IMR-90 (cell line): Measurements from ENCODE around the gene COL12A1. TPM values are rescaled to one million over a fixed set of nuclear protein-coding genes. Genes with fewer than 3 reads are reported as not detected.

Experiments used
- ATAC-seq: fragments of 200-7000 bp; cut with Tn5 transposase; 2 replicates; pipeline ENCODE4 v1.9.1; 2020; ENCODE audit warnings: low read depth, mild to moderate bottlenecking, moderate library complexity
- BruUV-seq: library from RNA; stranded (reverse); fragments of 400-500 nt; replicated peaks from 2 replicates; lab custom pipeline; 2021; lab: Mats Ljungman, UMichigan
- CTCF ChIA-PET: fragments of 300-600 bp; formaldehyde crosslinking; extraction: SDS; loops from one replicate; lab custom pipeline; 2021; ENCODE audit warnings: antibody characterized with exemption; lab: Yijun Ruan, JAX
- POLR2A ChIA-PET: fragments of 300-600 bp; sonication (Branson Sonifier 250); formaldehyde crosslinking; loops from one replicate; lab custom pipeline; 2022; ENCODE audit warnings: antibody characterized with exemption; ENCODE audit not compliant: unreplicated experiment; lab: Charles Lee
- DNase-seq: peaks from one replicate; pipeline ENCODE4 v3.0.0; 2013
- H2AFZ ChIP-seq: replicated peaks from 2 replicates; pipeline ENCODE3; 2013; ENCODE audit warnings: low read length, mild to moderate bottlenecking; ENCODE audit not compliant: poor library complexity
- H2AK5ac ChIP-seq: 2 replicates; pipeline ENCODE4 v1.6.1; 2013; ENCODE audit warnings: low read depth, low read length, inconsistent platforms
- H2AK9ac ChIP-seq: replicated peaks from 2 replicates; pipeline ENCODE3; 2013; ENCODE audit warnings: mild to moderate bottlenecking, low read depth, low read length, moderate library complexity; ENCODE audit not compliant: poor library complexity
- H2BK120ac ChIP-seq: 2 replicates; pipeline ENCODE4 v1.6.1; 2013; ENCODE audit warnings: low read depth, low read length, inconsistent platforms
- H2BK15ac ChIP-seq: 3 replicates; pipeline ENCODE4 v1.6.1; 2013; ENCODE audit warnings: low read depth, low read length, inconsistent platforms
- H2BK20ac ChIP-seq: 2 replicates; pipeline ENCODE4 v1.6.1; 2013; ENCODE audit warnings: low read depth, mild to moderate bottlenecking, inconsistent platforms, low read length, moderate library complexity
- H2BK5ac ChIP-seq: 2 replicates; pipeline ENCODE4 v1.6.1; 2013; ENCODE audit warnings: mild to moderate bottlenecking, low read depth, low read length, inconsistent platforms; ENCODE audit not compliant: poor library complexity, severe bottlenecking
- H3K14ac ChIP-seq: replicated peaks from 2 replicates; pipeline ENCODE4 v1.6.1; 2013; ENCODE audit warnings: low read depth, low read length, inconsistent platforms
- H3K18ac ChIP-seq: 2 replicates; pipeline ENCODE4 v1.6.1; 2013; ENCODE audit warnings: low read depth, low read length, control low read depth
- H3K23ac ChIP-seq: 2 replicates; pipeline ENCODE4 v1.6.1; 2013; ENCODE audit warnings: low read depth, low read length, inconsistent platforms
- H3K27ac ChIP-seq: 2 replicates; pipeline ENCODE4 v1.5.1; 2013; ENCODE audit warnings: mild to moderate bottlenecking, control low read depth, low read length; ENCODE audit not compliant: insufficient read depth
- H3K27me3 ChIP-seq: 2 replicates; pipeline ENCODE4 v1.6.1; 2013; ENCODE audit warnings: low read length; ENCODE audit not compliant: control insufficient read depth, insufficient read depth
- H3K36me3 ChIP-seq: 2 replicates; pipeline ENCODE4 v1.6.1; 2013; ENCODE audit warnings: low read length, mixed read lengths; ENCODE audit not compliant: control insufficient read depth, insufficient read depth
- H3K4ac ChIP-seq: 2 replicates; pipeline ENCODE4 v1.6.1; 2013; ENCODE audit warnings: low read depth, low read length, inconsistent platforms
- H3K4me1 ChIP-seq: 2 replicates; pipeline ENCODE4 v1.6.1; 2013; ENCODE audit warnings: low read length, mixed read lengths; ENCODE audit not compliant: control insufficient read depth, insufficient read depth
- H3K4me2 ChIP-seq: 2 replicates; pipeline ENCODE4 v1.6.1; 2013; ENCODE audit warnings: low read depth, mild to moderate bottlenecking, control low read depth, low read length, moderate library complexity
- H3K4me3 ChIP-seq: 2 replicates; pipeline ENCODE4 v1.5.1; 2013; ENCODE audit warnings: low read depth, mild to moderate bottlenecking, control low read depth, low read length, moderate library complexity; ENCODE audit not compliant: insufficient read depth
- H3K56ac ChIP-seq: 2 replicates; pipeline ENCODE4 v1.6.1; 2013; ENCODE audit warnings: low read length, inconsistent platforms; ENCODE audit not compliant: insufficient read depth; ENCODE audit errors: extremely low read depth
- H3K79me1 ChIP-seq, 2 experiments: 2 replicates each; pipeline ENCODE4 v1.6.1; 2013; ENCODE audit warnings: low read length in 2 of 2, inconsistent platforms in 1 of 2, low read depth in 1 of 2
- H3K9ac ChIP-seq: 2 replicates; pipeline ENCODE4 v1.6.1; 2013; ENCODE audit warnings: low read depth, low read length, control low read depth
- H3K9me1 ChIP-seq: 2 replicates; pipeline ENCODE4 v1.6.1; 2013; ENCODE audit warnings: low read length, inconsistent platforms; ENCODE audit not compliant: insufficient read depth
- H3K9me3 ChIP-seq: 2 replicates; pipeline ENCODE4 v1.6.1; 2013; ENCODE audit warnings: low read length; ENCODE audit not compliant: control insufficient read depth, insufficient read depth
- H4K20me1 ChIP-seq: 2 replicates; pipeline ENCODE4 v1.6.1; 2013; ENCODE audit warnings: low read length, inconsistent platforms; ENCODE audit not compliant: insufficient read depth
- H4K5ac ChIP-seq: 2 replicates; pipeline ENCODE4 v1.6.1; 2013; ENCODE audit warnings: mild to moderate bottlenecking, low read depth, low read length, control low read depth
- H4K8ac ChIP-seq, 2 experiments: 2 replicates each; pipeline ENCODE4 v1.6.1; 2013; ENCODE audit warnings: low read depth in 2 of 2, low read length in 2 of 2, control low read depth in 1 of 2, inconsistent platforms in 1 of 2
- H4K91ac ChIP-seq: 2 replicates; pipeline ENCODE4 v1.6.1; 2013; ENCODE audit warnings: low read depth, low read length, inconsistent platforms; ENCODE audit not compliant: insufficient read depth
- BHLHE40 ChIP-seq: fragments of 150-350 bp; IDR thresholded peaks from 2 replicates; pipeline ENCODE4 v1.6.1; 2016; ENCODE audit warnings: mild to moderate bottlenecking, low read depth, low read length
- CHD1 ChIP-seq: IDR thresholded peaks from 2 replicates; pipeline ENCODE4 v1.6.1; 2012; ENCODE audit warnings: low read depth, low read length, improper control_type of control experiment
- FOS ChIP-seq: fragments of 150-350 bp; IDR thresholded peaks from 2 replicates; pipeline ENCODE4 v1.6.1; 2016; ENCODE audit warnings: low read depth, low read length
- MAZ ChIP-seq: IDR thresholded peaks from 2 replicates; pipeline ENCODE4 v1.6.1; 2012; ENCODE audit warnings: low read depth, mild to moderate bottlenecking, low read length, improper control_type of control experiment, moderate library complexity, borderline replicate concordance
- POLR2A ChIP-seq: IDR thresholded peaks from 2 replicates; pipeline ENCODE4 v1.6.1; 2012; ENCODE audit warnings: mild to moderate bottlenecking, low read depth, low read length
- RCOR1 ChIP-seq: IDR thresholded peaks from 2 replicates; pipeline ENCODE4 v1.6.1; 2012; ENCODE audit warnings: mild to moderate bottlenecking, low read length, improper control_type of control experiment; ENCODE audit not compliant: insufficient replicate concordance
- WGBS, 2 experiments: methylation state at CpG; one replicate each; pipeline versions ENCODE4 v1.1.5 to v1.1.7; 2013; ENCODE audit warnings: missing lambda C conversion rate in 2 of 2; ENCODE audit not compliant: insufficient read length in 1 of 2; ENCODE audit errors: extremely low coverage in 2 of 2; 5-methylcytosine and 5-hydroxymethylcytosine counted together
- dilution Hi-C: fragments of 300-500 bp; cut with HindIII; formaldehyde crosslinking; loops from one replicate; pipeline ENCODE4 v1.14.3; 2018; ENCODE audit warnings: low sequenced_read_pairs; ENCODE audit not compliant: unreplicated experiment
- in situ Hi-C: fragments of 300-500 bp; cut with MboI; formaldehyde crosslinking; loops from 3 replicates; pipeline ENCODE4 v1.14.3; 2019; ENCODE audit warnings: low sequenced_read_pairs, inconsistent platforms, mixed read lengths
- intact Hi-C: fragments of 100-400 bp; cut with micrococcal nuclease; formaldehyde crosslinking; loops from 2 replicates; pipeline ENCODE4 v1.10.0; 2022
- polyA plus RNA-seq, 3 experiments: library from polyadenylated mRNA; depleted of rRNA; stranded (reverse); fragments of >200 nt; gene quantifications; 2 replicates each; pipeline ENCODE4 v1.2.3, GENCODE V29; 2012; ENCODE audit warnings: low replicate concordance in 1 of 3
- total RNA-seq: library from RNA; depleted of rRNA; stranded (reverse); fragments of >200 nt; gene quantifications from 2 replicates; pipeline ENCODE4 v1.2.3, GENCODE V29; 2012
- TF ChIP-seq, protein P1 (sequence below): conservative IDR thresholded peaks from 2 replicates; pipeline ENCODE4 v1.5.1; 2012; ENCODE audit warnings: mild to moderate bottlenecking, low read depth, low read length, improper control_type of control experiment
- TF ChIP-seq, protein P2 (sequence below): fragments of 150-350 bp; IDR thresholded peaks from 2 replicates; pipeline ENCODE4 v1.6.1; 2017; ENCODE audit warnings: mild to moderate bottlenecking, antibody characterized with exemption, low read length, low read depth
- TF ChIP-seq, protein P3 (sequence below): fragments of 150-350 bp; IDR thresholded peaks from 2 replicates; pipeline ENCODE4 v1.6.1; 2016; ENCODE audit warnings: low read depth, mild to moderate bottlenecking, low read length, moderate library complexity, borderline replicate concordance

COL12A1 gene
- total and polyA plus RNA-seq, 2 of the 4 experiments (the other 2 are of a cell fraction) = 350 to 452 TPM

DNA sequence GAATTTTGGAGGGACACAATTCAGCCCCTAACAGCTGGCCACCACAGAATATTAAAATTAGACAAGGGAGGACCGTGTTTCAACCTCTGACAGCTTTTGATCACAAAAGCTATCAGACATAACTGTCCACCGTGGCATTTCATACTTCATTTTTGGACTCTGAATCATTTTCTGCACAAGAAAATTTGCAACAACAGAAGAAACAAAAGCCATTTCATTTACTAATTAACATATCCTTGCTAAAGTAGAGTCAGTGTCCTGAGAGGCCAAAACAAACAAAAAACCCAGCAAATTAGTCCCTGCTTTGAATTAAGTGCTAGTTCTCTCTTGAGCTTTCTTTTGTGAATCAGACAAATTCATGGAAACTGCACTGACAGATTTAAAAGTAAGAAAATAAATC, 17.6 kb upstream of the COL12A1 start:
- dilution Hi-C loops (no loop called here), in situ Hi-C loops (no loop called here), intact Hi-C loops (no loop called here)
- Histone ChIP-seq H2AK9ac (no peak overlapping the region), H3K27me3 (no peaks in the 10 kb centered on the region), H3K27ac (no peak overlapping the region), H3K4me2 (no peak overlapping the region), H3K9ac (no peak overlapping the region), H2BK5ac (no peak overlapping the region), H3K4ac (no peak overlapping the region), H2BK15ac (no peak overlapping the region), H3K18ac (no peak overlapping the region), H2AFZ (no peak overlapping the region), H3K36me3 (no peaks in the 10 kb centered on the region), H3K14ac (peak overlapping the region; percentile 17; the same call in 1 of the 2 replicates), H3K79me1 (no peaks in the 10 kb centered on the region), H3K56ac (no peak overlapping the region), H3K9me3 (no peaks in the 10 kb centered on the region), H2BK120ac (0 out of 2 replicates have a peak overlapping the region, but pooled peaks have one; percentile 3), H4K20me1 (no peaks in the 10 kb centered on the region), H3K9me1 (peaks cover 3% of the 10 kb centered on the region; the same call in 1 of the 2 replicates), H3K23ac (no peak overlapping the region), H4K91ac (no peak overlapping the region), H2BK20ac (no peak overlapping the region), H3K4me1 (peaks cover 8% of the 10 kb centered on the region), H4K5ac (no peak overlapping the region), H3K4me3 (no peak overlapping the region), H2AK5ac (no peak overlapping the region), H4K8ac (no peak overlapping the region)
- TF ChIP-seq, protein P1, sequence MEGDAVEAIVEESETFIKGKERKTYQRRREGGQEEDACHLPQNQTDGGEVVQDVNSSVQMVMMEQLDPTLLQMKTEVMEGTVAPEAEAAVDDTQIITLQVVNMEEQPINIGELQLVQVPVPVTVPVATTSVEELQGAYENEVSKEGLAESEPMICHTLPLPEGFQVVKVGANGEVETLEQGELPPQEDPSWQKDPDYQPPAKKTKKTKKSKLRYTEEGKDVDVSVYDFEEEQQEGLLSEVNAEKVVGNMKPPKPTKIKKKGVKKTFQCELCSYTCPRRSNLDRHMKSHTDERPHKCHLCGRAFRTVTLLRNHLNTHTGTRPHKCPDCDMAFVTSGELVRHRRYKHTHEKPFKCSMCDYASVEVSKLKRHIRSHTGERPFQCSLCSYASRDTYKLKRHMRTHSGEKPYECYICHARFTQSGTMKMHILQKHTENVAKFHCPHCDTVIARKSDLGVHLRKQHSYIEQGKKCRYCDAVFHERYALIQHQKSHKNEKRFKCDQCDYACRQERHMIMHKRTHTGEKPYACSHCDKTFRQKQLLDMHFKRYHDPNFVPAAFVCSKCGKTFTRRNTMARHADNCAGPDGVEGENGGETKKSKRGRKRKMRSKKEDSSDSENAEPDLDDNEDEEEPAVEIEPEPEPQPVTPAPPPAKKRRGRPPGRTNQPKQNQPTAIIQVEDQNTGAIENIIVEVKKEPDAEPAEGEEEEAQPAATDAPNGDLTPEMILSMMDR = no peak
- TF ChIP-seq CHD1 (no peak), RCOR1 (no peak), POLR2A (no peak), FOS (no peak), MAZ (no peak), BHLHE40 (no peak)
- TF ChIP-seq, protein P2, sequence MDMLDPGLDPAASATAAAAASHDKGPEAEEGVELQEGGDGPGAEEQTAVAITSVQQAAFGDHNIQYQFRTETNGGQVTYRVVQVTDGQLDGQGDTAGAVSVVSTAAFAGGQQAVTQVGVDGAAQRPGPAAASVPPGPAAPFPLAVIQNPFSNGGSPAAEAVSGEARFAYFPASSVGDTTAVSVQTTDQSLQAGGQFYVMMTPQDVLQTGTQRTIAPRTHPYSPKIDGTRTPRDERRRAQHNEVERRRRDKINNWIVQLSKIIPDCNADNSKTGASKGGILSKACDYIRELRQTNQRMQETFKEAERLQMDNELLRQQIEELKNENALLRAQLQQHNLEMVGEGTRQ = no peak
- TF ChIP-seq, protein P3, sequence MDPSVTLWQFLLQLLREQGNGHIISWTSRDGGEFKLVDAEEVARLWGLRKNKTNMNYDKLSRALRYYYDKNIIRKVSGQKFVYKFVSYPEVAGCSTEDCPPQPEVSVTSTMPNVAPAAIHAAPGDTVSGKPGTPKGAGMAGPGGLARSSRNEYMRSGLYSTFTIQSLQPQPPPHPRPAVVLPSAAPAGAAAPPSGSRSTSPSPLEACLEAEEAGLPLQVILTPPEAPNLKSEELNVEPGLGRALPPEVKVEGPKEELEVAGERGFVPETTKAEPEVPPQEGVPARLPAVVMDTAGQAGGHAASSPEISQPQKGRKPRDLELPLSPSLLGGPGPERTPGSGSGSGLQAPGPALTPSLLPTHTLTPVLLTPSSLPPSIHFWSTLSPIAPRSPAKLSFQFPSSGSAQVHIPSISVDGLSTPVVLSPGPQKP = no peak
- ATAC-seq (no peak), DNase-seq (no peak)
- no TSS peak for BruUV-seq
- POLR2A ChIA-PET = no interaction called here
- no CpG with 5 or more reads among the region's 2 CpGs for WGBS, 2 experiments
- CTCF ChIA-PET = no interaction called here
